T-helper 22 cell (primary cell): ENCODE data around the gene PARD6A.
"Not testable (repeated sequence)": the region's sequence is repeated elsewhere in the genome, so short reads cannot be mapped to it uniquely, and the experiment has no call there.

ENCODE experiments used
- DNase-seq: peaks from one replicate; pipeline ENCODE4 v3.0.0-alpha.2; 2020; ENCODE audit warnings: low read depth

The PARD6A gene

GRCh38 chr16:67685388-67686112 lies 24.8 kb downstream of the PARD6A start:
- no peak for DNase-seq

- DNase-seq, result not testable (repeated sequence)
Measured at GRCh38 chr16:67693517-67694285, 32.9 kb downstream of the PARD6A start.

GRCh38 chr16:67694611-67695010 lies 33.9 kb downstream of the PARD6A start:
- DNase-seq, result no peak

GRCh38 chr16:67697422-67698185 lies 36.8 kb downstream of the PARD6A start:
- no peak for DNase-seq

- DNase-seq, result no peak
Measured at GRCh38 chr16:67699265-67699664, 38.5 kb downstream of the PARD6A start.

GRCh38 chr16:67701420-67701819 lies 40.7 kb downstream of the PARD6A start:
- no peak for DNase-seq

- no peak for DNase-seq
Measured at GRCh38 chr16:67702130-67702529, 41.4 kb downstream of the PARD6A start.

- no peak for DNase-seq
Measured at GRCh38 chr16:67703626-67704025, 42.9 kb downstream of the PARD6A start.

- DNase-seq, result no peak
Measured at GRCh38 chr16:67704110-67704509, 43.4 kb downstream of the PARD6A start.

GRCh38 chr16:67707210-67707609 lies 46.5 kb downstream of the PARD6A start:
- no peak for DNase-seq

- no peak for DNase-seq
Measured at GRCh38 chr16:67707790-67708189, 47.0 kb downstream of the PARD6A start.

- DNase-seq, result no peak
Measured at GRCh38 chr16:67708368-67708771, 47.6 kb downstream of the PARD6A start.

GRCh38 chr16:67709050-67709449 lies 48.3 kb downstream of the PARD6A start:
- no peak for DNase-seq

- DNase-seq, result no peak
Measured at GRCh38 chr16:67710607-67711006, 49.8 kb downstream of the PARD6A start.
